HepG2 (cell line): ENCODE results near the gene ACACA. TPM values are rescaled to one million over a fixed set of nuclear protein-coding genes. Genes with fewer than 3 reads are reported as not detected.

Source experiments
- ATAC-seq: fragments of 200-7000 bp; cut with Tn5 transposase; 3 replicates; pipeline ENCODE4 v1.9.1; 2020; ENCODE audit warnings: mild to moderate bottlenecking, moderate library complexity
- BruUV-seq: library from RNA; stranded (reverse); fragments of 400-500 nt; replicated peaks from 2 replicates; lab custom pipeline; 2021; lab: Mats Ljungman, UMichigan
- CTCF ChIA-PET: fragments of 300-600 bp; formaldehyde crosslinking; extraction: SDS; loops from one replicate; lab custom pipeline; 2021; ENCODE audit warnings: low total read pairs, inconsistent platforms, low intra/inter-chr PET ratio; lab: Yijun Ruan, JAX
- POLR2A ChIA-PET: fragments of 350-600 bp; sonication (Branson Sonifier 250); formaldehyde crosslinking; loops from one replicate; lab custom pipeline; 2020; ENCODE audit warnings: antibody characterized with exemption, inconsistent platforms; lab: Yijun Ruan, JAX
- DNase-seq: peaks from one replicate; pipeline ENCODE4 v3.0.0-alpha.2; 2015; ENCODE audit warnings: low spot score
- FAIRE-seq: peaks from 3 replicates; lab custom pipeline; 2011; peaks lifted over from hg19 to GRCh38; lab: Jason Lieb, UNC
- H2AFZ ChIP-seq: one replicate; pipeline ENCODE4 v1.6.1; 2011; ENCODE audit warnings: low read length, inconsistent platforms
- H3K27ac ChIP-seq: fragments of 300-600 bp; 3 replicates; pipeline ENCODE4 v1.8.0; 2011; ENCODE audit warnings: mixed run types, mild to moderate bottlenecking, mixed read lengths, low read length, inconsistent platforms; ENCODE audit not compliant: insufficient read depth; ENCODE audit errors: extremely low read length
- H3K27me3 ChIP-seq, 2 experiments: fragments of 200-600 bp in 1 of 2; 2 replicates in 1 of 2; 3 replicates in 1 of 2; pipeline versions ENCODE4 v1.6.0 to v1.8.0; 2011; ENCODE audit warnings: low read length in 2 of 2, mild to moderate bottlenecking in 2 of 2, moderate library complexity in 2 of 2, inconsistent platforms in 1 of 2; ENCODE audit not compliant: insufficient read depth in 2 of 2, control insufficient read depth in 1 of 2
- H3K36me3 ChIP-seq, 2 experiments: fragments of 200-600 bp in 1 of 2; replicated peaks in 1 of 2; 2 replicates in 1 of 2; 3 replicates in 1 of 2; pipeline versions ENCODE4 v1.5.1 to v1.8.0; 2011; ENCODE audit warnings: low read length in 2 of 2, inconsistent platforms in 1 of 2; ENCODE audit not compliant: insufficient read depth in 2 of 2, control insufficient read depth in 1 of 2
- H3K4me1 ChIP-seq: 2 replicates; pipeline ENCODE4 v1.5.1; 2012; ENCODE audit warnings: low read length, inconsistent platforms; ENCODE audit not compliant: insufficient read depth
- H3K4me2 ChIP-seq: 2 replicates; pipeline ENCODE4 v1.6.0; 2011; ENCODE audit warnings: low read depth, low read length, inconsistent platforms
- H3K4me3 ChIP-seq, 3 experiments: fragments of 200-600 bp in 1 of 3; sonication (generic), shearing (Covaris generic) in 1 of 3; replicated peaks in 1 of 3; 2 replicates each; pipeline ENCODE4 v1.5.1; 2011 to 2016; ENCODE audit warnings: low read length in 3 of 3, inconsistent platforms in 2 of 3, low read depth in 2 of 3, mild to moderate bottlenecking in 2 of 3, control low read depth in 1 of 3, mixed read lengths in 1 of 3; ENCODE audit not compliant: insufficient read depth in 1 of 3
- H3K79me2 ChIP-seq: one replicate; pipeline ENCODE4 v1.6.1; 2011; ENCODE audit warnings: low read length, inconsistent platforms; ENCODE audit not compliant: insufficient read depth
- H3K9ac ChIP-seq: 2 replicates; pipeline ENCODE4 v1.6.0; 2011; ENCODE audit warnings: mild to moderate bottlenecking, low read depth, low read length, inconsistent platforms; ENCODE audit not compliant: insufficient read depth
- H3K9me3 ChIP-seq: 2 replicates; pipeline ENCODE4 v1.5.1; 2012; ENCODE audit warnings: mild to moderate bottlenecking, low read length
- H4K20me1 ChIP-seq: 2 replicates; pipeline ENCODE4 v1.6.0; 2011; ENCODE audit warnings: inconsistent platforms, mild to moderate bottlenecking, low read length, moderate library complexity; ENCODE audit not compliant: insufficient read depth
- ATF7-NPFF ChIP-seq: sonication (generic); formaldehyde crosslinking; IDR thresholded peaks from 2 replicates; pipeline ENCODE4 v1.8.1; 2023; ENCODE audit warnings: mild to moderate bottlenecking, low read depth, missing genetic modification reagents, moderate library complexity
- HOMEZ ChIP-seq: IDR thresholded peaks from 2 replicates; pipeline ENCODE4 v1.6.1; 2016; ENCODE audit warnings: low read depth
- KDM2A ChIP-seq: sonication (generic); formaldehyde crosslinking; IDR thresholded peaks from 2 replicates; pipeline ENCODE4 v1.4.0; 2020; ENCODE audit warnings: low read depth, missing genetic modification reagents, borderline replicate concordance
- PCBP1 ChIP-seq: fragments of 200-400 bp; formaldehyde crosslinking; IDR thresholded peaks from 2 replicates; pipeline ENCODE4 v1.6.1; 2017; ENCODE audit warnings: mild to moderate bottlenecking, low read depth, low read length, borderline replicate concordance
- SOX13 ChIP-seq, 3 experiments: fragments of 450-650 bp in 1 of 3; sonication (generic) in 1 of 3; formaldehyde crosslinking in 1 of 3; IDR thresholded peaks in 2 of 3; conservative IDR thresholded peaks in 1 of 3; 2 replicates each; pipeline versions ENCODE4 v1.5.0 to v1.6.1; 2016 to 2020; ENCODE audit warnings: antibody characterized with exemption in 1 of 3, mild to moderate bottlenecking in 1 of 3, missing compliant biosample characterization in 1 of 3, missing genetic modification reagents in 1 of 3, moderate library complexity in 1 of 3
- ZMAT3 ChIP-seq: sonication (generic); formaldehyde crosslinking; conservative IDR thresholded peaks from 2 replicates; pipeline ENCODE4 v1.7.0; 2021; ENCODE audit warnings: missing genetic modification reagents
- ZNF142 ChIP-seq: sonication (generic); formaldehyde crosslinking; IDR thresholded peaks from 2 replicates; pipeline ENCODE4 v1.4.0; 2020; ENCODE audit warnings: missing genetic modification reagents
- ZNF691 ChIP-seq: sonication (generic); formaldehyde crosslinking; IDR thresholded peaks from 2 replicates; pipeline ENCODE4 v1.4.0; 2020; ENCODE audit warnings: missing genetic modification reagents, low read depth, mild to moderate bottlenecking, borderline replicate concordance
- ZNF724P ChIP-seq: sonication (generic); formaldehyde crosslinking; IDR thresholded peaks from 2 replicates; pipeline ENCODE4 v1.8.0; 2022; ENCODE audit warnings: missing genetic modification reagents, borderline replicate concordance
- WGBS: methylation state at CpG from one replicate; pipeline ENCODE4 v1.1.6; 2017; ENCODE audit warnings: low lambda C conversion rate; 5-methylcytosine and 5-hydroxymethylcytosine counted together
- in situ Hi-C: cut with HindIII; loops from 2 replicates; pipeline ENCODE4 v1.10.0; 2017; ENCODE audit warnings: low pct_unique_long_range_greater_than_20kb; ENCODE audit not compliant: extremely low pct_ligation_motif_present
- intact Hi-C: fragments of 100-400 bp; cut with micrococcal nuclease; formaldehyde crosslinking; loops from one replicate; pipeline ENCODE4 v1.10.0; 2022; ENCODE audit not compliant: unreplicated experiment
- polyA plus RNA-seq, 8 experiments: library from polyadenylated mRNA; depleted of rRNA in 3 of 8; stranded (reverse) in 7 of 8; unstranded in 1 of 8; fragments of >200 nt; fragmentation: Illumina TruSeq in 4 of 8; extraction: Trizol in 4 of 8; gene quantifications; 2 replicates each; pipeline versions ENCODE4 v1.2.1 to v1.2.3, GENCODE V29; 2011 to 2016; ENCODE audit warnings: low read depth in 4 of 8, missing spikeins in 1 of 8, mixed read lengths in 1 of 8; ENCODE audit not compliant: insufficient read depth in 1 of 8
- total RNA-seq, 5 experiments: library from RNA; depleted of rRNA; stranded (reverse); fragments of >200 nt; fragmentation: Illumina TruSeq; extraction: Trizol; gene quantifications; 2 replicates each; pipeline ENCODE4 v1.2.3, GENCODE V29; 2016; ENCODE audit warnings: low read depth in 1 of 5

The ACACA gene
- total and polyA plus RNA-seq, 2 of the 13 experiments (the other 11 are each of a cell fraction or from before 2014, with no cell fraction given) = 39.2 to 47.2 TPM

- H2AFZ ChIP-seq = no peak overlapping the region
- intact Hi-C loops = no loop called here
- no peaks in the 10 kb centered on the region for H3K9me3 ChIP-seq
- no peaks in the 10 kb centered on the region for H3K27me3 ChIP-seq
- no peak for ATAC-seq
- 86% methylated on average over 3 of the region's 3 CpGs for WGBS
- BruUV-seq = no TSS peak
- H3K4me1 ChIP-seq = no peaks in the 10 kb centered on the region
- FAIRE-seq = no peak
- TF ChIP-seq ATF7-NPFF (CRISPR knock-in tag) (no peak), ZNF691 (CRISPR knock-in tag) (no peak), ZMAT3 (CRISPR knock-in tag) (no peak), SOX13 (IDR thresholded peaks at IDR 0.05) (no peak), SOX13 (CRISPR knock-in tag; conservative IDR thresholded peaks at IDR 0.05 in 1 of 2, IDR thresholded peaks at IDR 0.05 in 1 of 2) (no peak), PCBP1 (no peak), ZNF142 (CRISPR knock-in tag) (no peak), HOMEZ (CRISPR knock-in tag) (no peak), ZNF724P (CRISPR knock-in tag) (no peak), KDM2A (CRISPR knock-in tag) (no peak)
- H4K20me1 ChIP-seq = no peaks in the 10 kb centered on the region
- H3K4me3 ChIP-seq = no peak overlapping the region
- ChIA-PET POLR2A (no interaction called here), CTCF (no interaction called here)
- DNase-seq = no peak
- no peak overlapping the region for H3K27ac ChIP-seq
- H3K79me2 ChIP-seq = no peaks in the 10 kb centered on the region
- H3K4me2 ChIP-seq = no peak overlapping the region
- H3K36me3 ChIP-seq = peaks cover 17 to 63% of the 10 kb centered on the region in 2 experiments
- in situ Hi-C loops = no loop called here
- no peak overlapping the region for H3K9ac ChIP-seq
Observed at GRCh38 chr17:37118366-37119137, 288.1 kb downstream of the ACACA start.
